Activated gamma-delta T cell (primary cell): ENCODE measurements around the gene YWHAQ.
"Not testable (repeated sequence)": the region's sequence is repeated elsewhere in the genome, so short reads cannot be mapped to it uniquely, and the experiment has no call there.

Experiments used
- DNase-seq: peaks from one replicate; lab custom pipeline; 2025; lab: John Stamatoyannopoulos, UW

Gene YWHAQ

GRCh38 chr2:9594366-9595054 lies 36.3 kb downstream of the YWHAQ start:
- DNase-seq = no peak

GRCh38 chr2:9593925-9594324 lies 36.9 kb downstream of the YWHAQ start:
- DNase-seq = no peak

- no peak for DNase-seq
These were observed 38.1 kb downstream of the YWHAQ start for GRCh38 chr2:9592699-9593098.

GRCh38 chr2:9590641-9591040 lies 40.2 kb downstream of the YWHAQ start:
- DNase-seq = no peak

- no peak for DNase-seq
These were observed 44.3 kb downstream of the YWHAQ start for GRCh38 chr2:9586465-9586864.

- no peak for DNase-seq
These were observed 45.3 kb downstream of the YWHAQ start for GRCh38 chr2:9585486-9585885.

GRCh38 chr2:9584902-9585301 lies 45.9 kb downstream of the YWHAQ start:
- not testable (repeated sequence) for DNase-seq

GRCh38 chr2:9582624-9583023 lies 48.2 kb downstream of the YWHAQ start:
- no peak for DNase-seq

GRCh38 chr2:9578467-9579235 lies 52.1 kb downstream of the YWHAQ start:
- DNase-seq = no peak

GRCh38 chr2:9574331-9574730 lies 56.5 kb downstream of the YWHAQ start:
- no peak for DNase-seq

GRCh38 chr2:9573840-9574239 lies 57.0 kb downstream of the YWHAQ start:
- no peak for DNase-seq

GRCh38 chr2:9573013-9573720 lies 57.6 kb downstream of the YWHAQ start:
- no peak for DNase-seq

- DNase-seq = no peak
These were observed 60.4 kb downstream of the YWHAQ start for GRCh38 chr2:9570182-9571060.

GRCh38 chr2:9565436-9566153 lies 65.2 kb downstream of the YWHAQ start:
- DNase-seq = no peak

- no peak for DNase-seq
These were observed 70.2 kb downstream of the YWHAQ start for GRCh38 chr2:9560628-9561027.

- DNase-seq = no peak
These were observed 71.8 kb downstream of the YWHAQ start for GRCh38 chr2:9558948-9559381.

GRCh38 chr2:9556121-9556743 lies 74.6 kb downstream of the YWHAQ start:
- DNase-seq = peak; percentile 27

- peak; percentile 78 for DNase-seq
These were observed 75.3 kb downstream of the YWHAQ start, which contains the start of gene ADAM17 for GRCh38 chr2:9555297-9556120. Gene ADAM17 (minus strand): TSS chr2:9555830. CDS start chr2:9555605, 225 bp downstream.

- DNase-seq = no peak
These were observed 75.9 kb downstream of the YWHAQ start for GRCh38 chr2:9554921-9555296.
